HCT116 (cell line): ENCODE results near the gene RPS6KA6.

Source experiments
- EZH2 ChIP-seq: fragments of 200-600 bp; sonication (generic); IDR thresholded peaks from 2 replicates; pipeline ENCODE4 v1.6.1; 2017; ENCODE audit warnings: antibody characterized with exemption, mixed run types
- JUND ChIP-seq: IDR thresholded peaks from 2 replicates; pipeline ENCODE4 v1.6.1; 2012
- POLR2A ChIP-seq: IDR thresholded peaks from 2 replicates; pipeline ENCODE4 v1.7.0; 2011; ENCODE audit warnings: borderline replicate concordance; ENCODE audit not compliant: insufficient read depth, insufficient read length; ENCODE audit errors: extremely low read depth
- POLR2AphosphoS5 ChIP-seq: IDR thresholded peaks from 2 replicates; pipeline ENCODE4 v1.6.1; 2011; ENCODE audit warnings: mild to moderate bottlenecking, low read depth, low read length, moderate library complexity
- RAD21 ChIP-seq: IDR thresholded peaks from 2 replicates; pipeline ENCODE4 v1.6.1; 2012; ENCODE audit warnings: low read depth, mild to moderate bottlenecking
- SIN3A ChIP-seq: IDR thresholded peaks from 2 replicates; pipeline ENCODE4 v1.6.1; 2012; ENCODE audit warnings: low read depth
- SP1 ChIP-seq: IDR thresholded peaks from 2 replicates; pipeline ENCODE4 v1.6.1; 2012; ENCODE audit warnings: low read depth
- ZFX ChIP-seq: fragments of 450-650 bp; IDR thresholded peaks from 2 replicates; pipeline ENCODE4 v1.6.1; 2017
- TF ChIP-seq, protein P1 (sequence below), 3 experiments: fragments of 200-600 bp in 1 of 3; sonication (generic) in 1 of 3; IDR thresholded peaks in 2 of 3; conservative IDR thresholded peaks in 1 of 3; 2 replicates each; pipeline ENCODE4 v1.5.1; 2012 to 2017; ENCODE audit warnings: low read depth in 2 of 3, low read length in 2 of 3, antibody characterized with exemption in 1 of 3, borderline replicate concordance in 1 of 3, control low read depth in 1 of 3, mild to moderate bottlenecking in 1 of 3, mixed read lengths in 1 of 3, mixed run types in 1 of 3, moderate library complexity in 1 of 3; ENCODE audit not compliant: insufficient read depth in 1 of 3
- TF ChIP-seq, protein P2 (sequence below): IDR thresholded peaks from 2 replicates; pipeline ENCODE4 v1.6.1; 2012
- TF ChIP-seq, protein P3 (sequence below): IDR thresholded peaks from 2 replicates; pipeline ENCODE4 v1.6.1; 2012; ENCODE audit warnings: low read depth

DNA sequence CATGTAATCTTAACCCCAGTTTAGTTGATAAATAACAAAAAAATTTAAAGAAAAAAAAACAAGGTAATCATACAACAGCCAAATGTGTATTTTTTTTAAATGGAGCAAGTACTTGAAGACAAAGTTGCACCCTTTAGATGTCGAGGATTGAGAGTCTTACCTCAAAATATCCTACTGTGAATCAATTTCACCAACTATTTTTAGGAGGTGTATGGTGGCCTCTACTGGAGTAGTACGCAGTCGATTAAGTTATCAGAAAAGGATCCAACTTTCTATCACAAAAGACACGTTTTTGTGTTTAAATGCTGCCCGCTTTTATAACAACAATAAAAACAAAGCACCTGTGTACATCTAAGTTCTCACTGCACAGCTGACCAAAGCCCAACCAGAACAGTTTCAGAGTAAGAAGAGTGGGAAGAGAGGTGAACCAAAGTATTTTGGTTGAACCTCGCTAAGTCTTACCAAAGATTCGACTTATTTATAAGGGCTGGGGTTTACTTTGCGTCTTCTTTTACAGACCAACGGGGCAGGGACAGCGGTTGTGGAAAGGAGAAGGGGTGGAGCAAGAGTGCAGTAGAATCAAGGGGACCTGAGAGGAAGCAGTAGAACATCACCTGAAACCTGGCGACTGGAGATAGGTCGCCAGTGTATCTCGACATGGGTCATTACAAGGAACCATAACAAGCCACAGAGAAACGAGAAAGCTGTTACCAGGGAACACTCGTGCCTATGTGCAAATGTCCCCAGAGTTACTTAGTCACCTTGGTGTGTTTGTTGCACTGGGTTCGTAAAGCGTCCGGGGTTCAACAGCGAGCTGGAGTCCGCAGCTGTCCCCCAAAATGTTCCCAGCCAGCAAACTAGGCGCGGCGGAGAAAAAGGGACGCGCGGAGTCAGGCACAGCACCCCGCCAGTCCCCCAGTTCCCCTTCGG lies 1.1 kb downstream of the RPS6KA6 start:
- TF ChIP-seq, protein P1, sequence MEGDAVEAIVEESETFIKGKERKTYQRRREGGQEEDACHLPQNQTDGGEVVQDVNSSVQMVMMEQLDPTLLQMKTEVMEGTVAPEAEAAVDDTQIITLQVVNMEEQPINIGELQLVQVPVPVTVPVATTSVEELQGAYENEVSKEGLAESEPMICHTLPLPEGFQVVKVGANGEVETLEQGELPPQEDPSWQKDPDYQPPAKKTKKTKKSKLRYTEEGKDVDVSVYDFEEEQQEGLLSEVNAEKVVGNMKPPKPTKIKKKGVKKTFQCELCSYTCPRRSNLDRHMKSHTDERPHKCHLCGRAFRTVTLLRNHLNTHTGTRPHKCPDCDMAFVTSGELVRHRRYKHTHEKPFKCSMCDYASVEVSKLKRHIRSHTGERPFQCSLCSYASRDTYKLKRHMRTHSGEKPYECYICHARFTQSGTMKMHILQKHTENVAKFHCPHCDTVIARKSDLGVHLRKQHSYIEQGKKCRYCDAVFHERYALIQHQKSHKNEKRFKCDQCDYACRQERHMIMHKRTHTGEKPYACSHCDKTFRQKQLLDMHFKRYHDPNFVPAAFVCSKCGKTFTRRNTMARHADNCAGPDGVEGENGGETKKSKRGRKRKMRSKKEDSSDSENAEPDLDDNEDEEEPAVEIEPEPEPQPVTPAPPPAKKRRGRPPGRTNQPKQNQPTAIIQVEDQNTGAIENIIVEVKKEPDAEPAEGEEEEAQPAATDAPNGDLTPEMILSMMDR (IDR thresholded peaks at IDR 0.05 in 2 of 3, conservative IDR thresholded peaks at IDR 0.05 in 1 of 3; ENCODE audit: borderline replicate concordance in 1 of 3, insufficient read depth in 1 of 3, low read depth in 2 of 3, low read length in 2 of 3), result no peak
- TF ChIP-seq SP1 (no peak), EZH2 (no peak), POLR2A (no peak), RAD21 (no peak), ZFX (no peak), POLR2AphosphoS5 (no peak), JUND (no peak), SIN3A (no peak)
- TF ChIP-seq, protein P2, sequence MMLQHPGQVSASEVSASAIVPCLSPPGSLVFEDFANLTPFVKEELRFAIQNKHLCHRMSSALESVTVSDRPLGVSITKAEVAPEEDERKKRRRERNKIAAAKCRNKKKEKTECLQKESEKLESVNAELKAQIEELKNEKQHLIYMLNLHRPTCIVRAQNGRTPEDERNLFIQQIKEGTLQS, result no peak
- TF ChIP-seq, protein P3, sequence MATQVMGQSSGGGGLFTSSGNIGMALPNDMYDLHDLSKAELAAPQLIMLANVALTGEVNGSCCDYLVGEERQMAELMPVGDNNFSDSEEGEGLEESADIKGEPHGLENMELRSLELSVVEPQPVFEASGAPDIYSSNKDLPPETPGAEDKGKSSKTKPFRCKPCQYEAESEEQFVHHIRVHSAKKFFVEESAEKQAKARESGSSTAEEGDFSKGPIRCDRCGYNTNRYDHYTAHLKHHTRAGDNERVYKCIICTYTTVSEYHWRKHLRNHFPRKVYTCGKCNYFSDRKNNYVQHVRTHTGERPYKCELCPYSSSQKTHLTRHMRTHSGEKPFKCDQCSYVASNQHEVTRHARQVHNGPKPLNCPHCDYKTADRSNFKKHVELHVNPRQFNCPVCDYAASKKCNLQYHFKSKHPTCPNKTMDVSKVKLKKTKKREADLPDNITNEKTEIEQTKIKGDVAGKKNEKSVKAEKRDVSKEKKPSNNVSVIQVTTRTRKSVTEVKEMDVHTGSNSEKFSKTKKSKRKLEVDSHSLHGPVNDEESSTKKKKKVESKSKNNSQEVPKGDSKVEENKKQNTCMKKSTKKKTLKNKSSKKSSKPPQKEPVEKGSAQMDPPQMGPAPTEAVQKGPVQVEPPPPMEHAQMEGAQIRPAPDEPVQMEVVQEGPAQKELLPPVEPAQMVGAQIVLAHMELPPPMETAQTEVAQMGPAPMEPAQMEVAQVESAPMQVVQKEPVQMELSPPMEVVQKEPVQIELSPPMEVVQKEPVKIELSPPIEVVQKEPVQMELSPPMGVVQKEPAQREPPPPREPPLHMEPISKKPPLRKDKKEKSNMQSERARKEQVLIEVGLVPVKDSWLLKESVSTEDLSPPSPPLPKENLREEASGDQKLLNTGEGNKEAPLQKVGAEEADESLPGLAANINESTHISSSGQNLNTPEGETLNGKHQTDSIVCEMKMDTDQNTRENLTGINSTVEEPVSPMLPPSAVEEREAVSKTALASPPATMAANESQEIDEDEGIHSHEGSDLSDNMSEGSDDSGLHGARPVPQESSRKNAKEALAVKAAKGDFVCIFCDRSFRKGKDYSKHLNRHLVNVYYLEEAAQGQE, result no peak
